ENCODE results near the gene TMC1.
"Not testable (repeated sequence)": the region's sequence is repeated elsewhere in the genome, so short reads cannot be mapped to it uniquely, and the experiment has no call there.

TMC1 gene

DNA sequence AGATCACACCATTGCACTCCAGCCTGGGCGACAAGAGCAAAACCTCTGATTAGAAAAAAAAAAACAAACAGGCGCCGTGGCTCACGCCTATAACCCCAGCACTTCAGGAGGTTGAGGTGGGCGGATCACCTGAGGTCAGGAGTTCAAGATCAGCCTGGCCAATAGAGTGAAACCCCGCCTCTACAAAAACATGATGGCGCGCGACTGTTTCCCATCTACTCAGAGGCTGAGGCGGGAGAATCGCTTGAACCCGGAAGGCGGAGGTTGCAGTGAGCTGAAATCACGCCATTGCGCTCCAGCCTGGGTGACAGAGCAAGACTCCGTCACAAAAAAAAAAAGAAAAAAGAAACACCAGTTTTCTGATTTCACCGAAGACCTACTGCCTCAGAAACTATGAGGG lies at the start of gene TMC1:
TSS of gene TMC1 (plus strand) at position 193 of the 400 bp plus-strand sequence. CDS start 127,041 bp downstream, outside the sequence.
- not testable (repeated sequence) for DNase-seq (ENCODE audit: low spot score)

- no peak for DNase-seq (ENCODE audit: low spot score)
These were observed 47.7 kb upstream of the TMC1 start for GRCh38 chr9:72473474-72474261.

DNA sequence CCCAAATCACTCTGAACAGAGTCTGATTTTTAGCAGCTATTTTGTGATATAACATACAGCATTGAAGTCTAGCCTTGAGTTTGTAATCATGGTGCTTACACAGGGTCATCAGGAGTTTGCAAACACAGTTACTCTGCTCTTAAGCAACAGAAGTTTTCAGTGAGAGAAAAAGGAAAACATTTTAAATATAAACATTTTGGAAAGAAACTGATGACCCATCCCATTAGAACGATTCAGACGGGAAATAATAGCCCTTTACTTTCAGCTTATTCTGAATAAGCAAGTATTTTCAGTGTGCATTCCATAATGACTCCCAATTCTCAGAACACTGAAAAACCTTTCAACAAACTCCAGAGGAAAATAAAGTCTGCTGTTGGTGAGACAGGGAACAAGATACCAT lies 46.7 kb upstream of the TMC1 start:
- no peak for DNase-seq (ENCODE audit: low spot score)

DNA sequence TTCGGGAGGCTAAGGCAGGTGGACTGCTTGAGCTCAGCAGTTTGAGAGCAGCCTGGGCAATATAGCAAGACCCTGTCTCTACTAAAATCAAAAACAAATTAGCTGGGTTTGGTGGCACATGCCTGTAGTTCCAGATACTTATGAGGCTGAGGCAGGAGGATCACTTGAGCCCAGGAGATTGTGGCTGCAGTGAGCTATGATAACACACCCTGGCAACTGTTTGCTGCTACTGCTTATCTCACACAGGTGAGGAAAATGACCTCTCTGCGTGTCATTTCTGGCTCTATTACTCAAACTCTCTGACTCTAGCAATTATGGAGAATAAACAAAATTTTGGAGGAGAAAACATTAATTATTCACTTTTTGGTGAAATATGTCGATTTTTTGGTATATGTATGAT lies 45.3 kb upstream of the TMC1 start:
- no peak for DNase-seq (ENCODE audit: low spot score)

DNA sequence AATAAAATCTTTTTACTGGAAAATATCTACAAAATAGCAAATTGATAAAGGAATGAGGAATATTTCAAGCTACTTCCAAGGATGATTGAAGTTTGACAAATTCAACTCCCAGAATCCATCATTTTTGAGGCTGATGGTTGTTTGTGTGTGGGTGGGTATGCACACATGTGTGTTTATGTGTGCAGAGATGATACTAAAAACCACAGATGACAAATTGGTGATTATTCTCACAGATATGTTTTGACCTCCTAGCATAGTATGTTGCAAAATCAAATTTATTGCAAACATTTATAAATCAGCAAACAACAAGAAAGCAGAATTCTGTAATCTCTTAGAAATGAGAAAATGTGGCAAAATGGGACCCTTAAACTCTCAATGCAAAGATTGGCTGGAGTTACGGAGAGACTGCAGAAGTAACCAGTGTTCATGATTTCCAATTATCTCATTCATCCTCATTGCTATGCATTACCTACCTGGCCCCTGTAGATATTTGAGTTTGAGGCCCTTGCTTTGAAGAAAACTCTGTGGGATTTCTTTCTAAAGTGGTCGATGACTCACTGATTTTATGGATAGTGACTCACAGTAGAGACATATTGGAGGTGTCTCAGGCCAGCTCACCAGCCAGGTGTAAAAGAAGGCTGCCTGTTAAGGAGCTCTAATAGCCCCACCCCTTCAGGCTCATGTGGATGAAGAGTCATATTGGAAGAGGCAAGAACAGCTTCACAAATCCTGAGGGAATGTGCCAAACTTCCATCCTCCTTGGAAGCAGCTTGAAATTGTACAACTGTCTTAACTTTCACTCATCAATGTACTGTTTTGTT lies 44.6 kb upstream of the TMC1 start:
- DNase-seq (ENCODE audit: low spot score) = no peak

DNA sequence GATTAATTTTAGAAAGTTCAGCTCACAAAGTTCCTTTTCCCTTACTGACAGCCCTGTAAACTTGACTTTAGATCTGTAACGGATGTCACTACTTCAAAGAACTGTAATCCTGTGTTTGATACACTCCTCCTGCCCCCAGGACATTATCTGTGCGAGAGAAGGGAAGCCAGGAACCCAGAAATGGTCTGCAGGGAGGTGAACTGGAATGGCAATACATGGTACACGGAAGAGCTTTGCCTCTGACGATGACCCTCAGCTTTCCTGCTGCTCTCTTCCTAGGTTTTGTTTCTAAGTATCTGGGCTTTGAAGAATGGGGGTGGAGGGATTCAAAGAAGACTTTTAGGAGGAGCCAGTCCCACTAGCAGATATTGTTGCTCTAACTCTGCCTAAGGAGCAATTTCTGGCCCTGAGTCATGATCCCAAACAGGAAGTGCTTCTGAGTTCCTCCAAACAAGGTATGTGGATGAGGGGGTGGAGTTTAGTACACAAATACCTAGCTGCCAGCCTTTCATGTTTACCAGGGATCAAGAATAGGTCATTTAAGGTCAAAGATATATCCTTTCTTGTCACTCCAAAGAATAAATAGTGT lies 43.4 kb upstream of the TMC1 start:
- DNase-seq (ENCODE audit: low spot score) = peak; percentile 79

DNA sequence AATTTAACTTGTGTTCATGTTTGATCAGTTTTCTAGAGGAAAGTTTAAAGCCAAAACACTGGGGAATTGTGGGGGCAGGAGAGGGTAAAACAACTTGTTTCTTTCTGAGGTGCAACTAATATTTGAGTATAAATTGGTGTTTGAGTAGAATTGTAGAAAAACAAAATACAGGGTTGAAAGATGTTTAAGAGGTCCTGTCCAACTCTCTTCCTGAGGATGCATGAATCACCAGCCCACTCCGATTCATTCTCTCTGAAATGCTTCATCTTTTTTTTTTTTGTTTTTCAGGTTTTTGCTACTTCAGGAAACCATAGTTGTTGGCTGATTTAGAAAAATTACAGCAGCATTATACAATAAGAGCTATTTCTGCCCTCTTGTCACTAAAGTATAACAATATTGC lies 42.4 kb upstream of the TMC1 start:
- no peak for DNase-seq (ENCODE audit: low spot score)

DNA sequence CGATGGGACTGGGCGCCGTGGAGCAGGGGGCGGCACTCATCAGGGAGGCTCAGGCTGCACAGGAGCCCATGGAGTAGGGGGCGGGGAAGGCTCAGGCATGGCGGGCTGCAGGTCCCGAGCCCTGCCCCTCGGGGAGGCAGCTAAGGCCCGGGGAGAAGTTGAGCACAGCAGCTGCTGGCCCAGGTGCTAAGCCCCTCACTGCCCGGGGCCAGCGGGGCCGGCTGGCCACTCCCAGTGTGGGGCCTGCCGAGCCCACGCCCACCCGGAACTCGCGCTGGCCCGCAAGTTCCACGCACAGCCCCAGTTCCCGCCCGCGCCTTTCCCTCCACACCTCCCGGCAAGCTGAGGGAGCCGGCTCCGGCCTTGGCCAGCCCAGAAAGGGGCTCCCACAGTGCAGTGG lies 41.1 kb upstream of the TMC1 start:
- DNase-seq (ENCODE audit: low spot score) = not testable (repeated sequence)

DNA sequence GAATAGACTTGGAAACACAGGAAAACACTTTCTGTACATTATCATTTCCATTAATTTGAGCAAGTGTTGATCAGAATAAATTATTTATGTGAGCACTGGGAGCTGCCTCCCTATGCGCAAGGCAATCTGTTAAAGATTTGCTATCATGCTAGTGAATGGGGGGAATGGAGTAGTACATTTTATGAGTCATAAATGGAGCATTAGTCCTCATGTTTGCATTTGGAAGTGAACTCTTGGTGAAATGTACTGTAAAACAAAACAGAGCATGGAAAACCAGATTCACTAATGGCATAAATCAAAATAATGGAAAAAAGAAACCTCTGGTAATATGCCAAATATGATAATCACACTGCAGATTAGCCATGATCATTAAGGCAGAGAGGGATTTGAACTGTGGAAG lies 40.5 kb upstream of the TMC1 start:
- no peak for DNase-seq (ENCODE audit: low spot score)

DNA sequence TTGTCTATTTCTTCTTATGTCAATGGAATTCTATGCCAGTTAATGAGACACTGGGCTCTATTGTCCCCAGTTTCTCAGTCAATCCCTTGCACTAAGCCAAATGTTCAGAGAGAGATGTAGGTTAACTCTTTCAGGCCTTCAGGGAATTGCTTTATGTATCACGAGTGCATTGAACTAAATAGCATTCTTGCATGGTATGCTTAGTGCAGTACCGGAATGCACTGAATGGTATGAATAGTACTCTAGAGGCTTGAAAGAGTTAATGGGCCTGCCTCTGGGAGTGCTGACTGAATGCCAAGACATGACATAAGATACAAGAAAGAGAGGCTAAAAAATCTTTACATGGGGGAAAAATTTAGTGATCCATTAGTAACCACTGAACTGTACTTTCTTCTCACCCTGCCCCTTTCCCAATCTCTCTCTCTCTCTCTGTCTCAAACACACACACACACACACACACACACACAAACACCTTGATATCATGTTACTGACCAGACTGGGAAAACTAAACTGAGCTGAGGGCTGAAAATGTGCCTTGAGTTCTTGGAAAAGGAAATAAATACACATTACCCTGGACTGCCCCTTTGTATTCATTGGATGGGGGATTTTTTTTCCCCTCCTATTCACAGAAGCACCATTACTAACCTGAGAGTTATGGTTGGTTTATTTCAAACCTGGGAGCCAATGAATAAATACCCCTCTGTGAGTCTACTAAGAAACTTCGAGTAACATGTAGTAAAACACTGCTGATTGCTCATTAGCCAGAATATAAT lies 35.4 kb upstream of the TMC1 start:
- DNase-seq (ENCODE audit: low spot score) = no peak

DNA sequence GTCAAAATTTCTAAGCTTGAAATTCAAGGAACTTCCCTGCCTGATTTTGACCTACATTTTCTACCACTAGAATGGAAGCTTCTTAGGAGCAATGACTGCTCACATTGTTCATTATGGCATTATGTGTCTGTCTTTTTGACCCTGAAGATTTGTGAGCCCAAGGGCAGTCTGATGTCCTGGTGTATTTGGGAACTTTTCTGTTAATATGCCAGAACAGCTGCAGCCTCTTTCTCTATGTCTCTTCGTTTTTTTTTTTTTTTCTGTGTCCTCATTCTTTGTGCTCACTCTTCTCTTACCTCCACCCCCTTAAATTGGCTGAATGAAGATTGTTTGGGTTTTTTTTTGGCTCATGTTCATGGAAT lies 34.8 kb upstream of the TMC1 start:
- no peak for DNase-seq (ENCODE audit: low spot score)

- DNase-seq (ENCODE audit: low spot score) = not testable (repeated sequence)
These were observed 33.7 kb upstream of the TMC1 start for GRCh38 chr9:72487665-72488064.

DNA sequence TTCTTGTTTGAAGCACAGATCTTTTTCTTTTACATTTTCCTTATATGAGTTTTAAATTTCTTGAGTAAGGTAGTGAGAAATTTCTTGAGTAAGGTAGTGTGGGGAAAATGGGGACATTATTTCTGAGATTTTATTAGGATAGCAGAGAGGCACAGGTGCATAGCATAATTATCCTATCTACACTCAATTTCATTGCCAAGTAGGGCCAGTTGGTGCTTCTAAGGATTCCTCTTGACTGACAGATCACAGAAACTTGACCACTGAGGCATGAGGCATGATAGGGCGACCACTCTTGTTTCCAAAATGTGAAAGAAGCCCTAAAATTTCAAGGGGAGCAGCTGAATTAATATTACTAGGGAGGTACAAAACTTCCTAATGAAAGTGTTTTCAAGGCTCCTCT lies 31.4 kb upstream of the TMC1 start:
- DNase-seq (ENCODE audit: low spot score) = no peak

- no peak for DNase-seq (ENCODE audit: low spot score)
These were observed 30.2 kb upstream of the TMC1 start for GRCh38 chr9:72491242-72491641.

- DNase-seq (ENCODE audit: low spot score) = no peak
These were observed 27.4 kb upstream of the TMC1 start for GRCh38 chr9:72494051-72494450.

DNA sequence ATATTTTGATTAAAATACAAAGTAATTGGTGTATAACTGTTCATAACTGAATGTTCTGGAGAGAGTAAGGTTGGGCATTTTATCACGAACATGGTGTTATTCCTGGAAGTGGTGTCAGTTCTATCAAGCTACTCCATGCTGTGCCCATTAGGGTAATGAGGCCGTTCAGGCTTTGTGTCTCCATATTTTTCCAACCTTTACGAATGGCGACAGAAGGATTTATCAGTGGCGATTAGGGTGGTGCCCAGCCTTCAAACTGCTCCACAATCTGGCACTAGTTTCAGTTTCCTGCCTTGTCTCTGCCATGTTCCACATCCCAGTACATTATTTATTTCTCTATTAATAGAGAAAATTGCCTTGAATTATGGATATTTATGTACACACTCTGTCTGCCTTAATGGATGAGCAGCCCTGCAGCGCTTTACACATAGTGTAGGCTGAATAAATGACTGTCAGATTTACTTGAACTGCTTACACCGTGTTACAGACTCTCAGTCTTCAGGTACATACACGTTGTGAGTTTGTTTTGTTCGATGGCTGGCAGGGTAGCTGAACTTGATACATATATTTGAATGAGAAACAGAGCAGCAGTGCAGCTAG lies 23.9 kb upstream of the TMC1 start:
- DNase-seq (ENCODE audit: low spot score) = no peak

DNA sequence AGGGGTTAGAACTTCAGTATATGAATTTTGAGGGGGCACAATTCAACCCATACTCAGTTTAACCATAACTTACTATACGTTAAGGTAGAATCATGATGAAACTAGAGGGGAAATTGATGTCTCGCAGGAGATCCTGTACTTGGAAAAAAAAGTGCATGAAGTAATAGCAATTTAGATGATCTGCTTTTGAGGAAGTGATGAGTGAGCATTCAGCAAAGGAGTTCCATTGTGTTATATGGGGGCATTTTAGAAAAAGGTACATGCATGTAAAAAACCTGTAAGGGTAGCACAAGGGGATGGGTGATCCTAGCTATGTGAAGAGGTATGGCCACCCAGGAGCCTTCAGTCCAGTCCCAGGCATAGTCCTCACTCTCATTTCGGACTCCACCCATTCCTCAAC lies 14.8 kb upstream of the TMC1 start:
- no peak for DNase-seq (ENCODE audit: low spot score)

GRCh38 chr9:72509053-72509452 lies 12.4 kb upstream of the TMC1 start:
- no peak for DNase-seq (ENCODE audit: low spot score)

DNA sequence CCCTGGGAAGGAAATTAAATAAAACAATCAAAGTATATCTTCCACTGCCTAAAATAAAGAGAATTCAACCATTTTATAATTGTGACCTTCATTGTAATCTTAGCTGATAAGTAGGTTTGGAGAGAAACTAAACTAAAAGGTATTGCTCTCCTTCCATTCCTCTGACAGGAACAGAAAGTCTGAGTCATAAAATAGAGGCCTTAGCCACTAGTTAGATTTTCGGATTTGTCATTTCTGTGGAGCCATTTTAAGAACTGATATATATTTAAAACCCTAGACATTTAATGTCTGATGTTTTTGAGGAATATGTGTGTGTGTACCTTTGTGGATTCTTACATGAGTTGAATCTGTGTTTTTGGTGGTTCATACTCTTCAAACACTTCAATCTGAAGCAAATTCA lies 11.8 kb upstream of the TMC1 start:
- DNase-seq (ENCODE audit: low spot score) = no peak

DNA sequence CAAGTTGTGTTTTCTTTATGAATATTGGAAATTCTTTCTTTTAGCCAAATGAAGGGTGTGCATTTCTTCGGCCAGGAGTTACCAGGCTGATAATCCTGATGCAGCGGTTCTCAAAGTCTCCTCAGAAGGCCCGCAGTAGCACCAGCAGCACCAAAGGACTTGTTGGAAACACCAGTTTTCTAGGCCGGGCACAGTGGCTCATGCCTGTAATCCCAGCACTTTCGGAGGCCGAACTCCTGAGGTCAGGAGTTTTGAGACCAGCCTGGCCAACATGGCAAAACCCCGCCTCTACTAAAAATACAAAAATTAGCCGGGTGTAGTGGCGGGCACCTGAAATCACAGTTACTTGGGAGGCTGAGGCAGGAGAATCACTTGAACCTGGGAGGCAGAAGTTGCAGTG lies 397 bp upstream of the TMC1 start:
- DNase-seq (ENCODE audit: low spot score) = not testable (repeated sequence)

GRCh38 chr9:72524820-72525540 lies 3.6 kb downstream of the TMC1 start:
- DNase-seq (ENCODE audit: low spot score) = no peak

Measured in HuH-7.5 (cell line).